Measurements from ENCODE around the gene TRANK1. TPM values are rescaled to one million over a fixed set of nuclear protein-coding genes. Genes with fewer than 3 reads are reported as not detected.
"Not testable (repeated sequence)": the region's sequence is repeated elsewhere in the genome, so short reads cannot be mapped to it uniquely, and the experiment has no call there.

The TRANK1 gene
- total RNA-seq, 2 donors from 2014 or later: 9.0 to 20.1 TPM

DNA sequence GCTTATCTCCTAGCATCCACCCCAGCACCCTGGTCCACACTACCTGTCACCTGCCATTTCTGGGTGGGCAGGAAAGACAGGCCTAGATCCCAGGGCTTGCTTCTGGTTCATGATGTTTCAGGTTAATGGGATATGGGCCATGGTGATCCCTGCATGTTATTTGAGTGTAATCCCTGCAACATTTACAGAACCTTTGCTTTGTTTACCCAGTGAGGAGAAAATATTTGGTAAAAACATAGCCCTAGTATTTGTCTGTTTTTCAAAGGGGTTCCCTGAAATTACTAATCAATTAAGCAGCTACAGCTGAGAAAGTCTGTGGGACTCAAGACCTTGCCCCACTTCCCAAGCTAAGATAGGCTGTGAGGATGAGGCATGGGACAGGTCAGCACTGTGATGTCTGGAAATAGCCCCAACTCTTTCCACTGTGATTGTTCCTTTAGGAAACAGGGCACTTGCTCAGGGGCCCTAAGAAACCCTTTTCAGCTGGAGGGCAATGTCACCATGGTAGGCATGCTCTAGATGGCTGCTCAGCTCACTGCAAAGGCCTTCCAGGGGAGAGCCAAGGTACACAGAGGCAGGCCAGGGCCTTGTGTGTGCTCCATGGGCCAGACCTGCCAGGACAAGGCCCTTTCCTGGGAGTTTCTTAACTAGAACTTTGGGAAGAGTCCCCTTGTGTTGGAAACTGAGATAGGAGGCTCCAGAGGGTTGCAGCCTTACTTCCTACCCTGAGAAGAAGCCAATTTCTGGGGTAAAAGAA, 11.1 kb downstream of the TRANK1 start:
- Histone ChIP-seq H3K36me3 (ENCODE audit: control insufficient read depth, insufficient read depth, low read length) (no peaks in the 10 kb centered on the region), H3K27me3 (ENCODE audit: control insufficient read depth, insufficient read depth, low read length, poor library complexity, severe bottlenecking) (no peaks in the 10 kb centered on the region), H3K9me3 (ENCODE audit: control insufficient read depth, low read length) (peaks cover 5% of the 10 kb centered on the region), H3K27ac (ENCODE audit: low read depth, low read length) (no peak overlapping the region), H3K9ac (ENCODE audit: extremely low read depth, low read length, poor library complexity, severe bottlenecking) (no peak overlapping the region), H3K4me3 (ENCODE audit: low read length) (no peak overlapping the region), H3K4me1 (ENCODE audit: control insufficient read depth, insufficient read depth, low read length) (peaks cover 5% of the 10 kb centered on the region)
- TF ChIP-seq, protein P1, sequence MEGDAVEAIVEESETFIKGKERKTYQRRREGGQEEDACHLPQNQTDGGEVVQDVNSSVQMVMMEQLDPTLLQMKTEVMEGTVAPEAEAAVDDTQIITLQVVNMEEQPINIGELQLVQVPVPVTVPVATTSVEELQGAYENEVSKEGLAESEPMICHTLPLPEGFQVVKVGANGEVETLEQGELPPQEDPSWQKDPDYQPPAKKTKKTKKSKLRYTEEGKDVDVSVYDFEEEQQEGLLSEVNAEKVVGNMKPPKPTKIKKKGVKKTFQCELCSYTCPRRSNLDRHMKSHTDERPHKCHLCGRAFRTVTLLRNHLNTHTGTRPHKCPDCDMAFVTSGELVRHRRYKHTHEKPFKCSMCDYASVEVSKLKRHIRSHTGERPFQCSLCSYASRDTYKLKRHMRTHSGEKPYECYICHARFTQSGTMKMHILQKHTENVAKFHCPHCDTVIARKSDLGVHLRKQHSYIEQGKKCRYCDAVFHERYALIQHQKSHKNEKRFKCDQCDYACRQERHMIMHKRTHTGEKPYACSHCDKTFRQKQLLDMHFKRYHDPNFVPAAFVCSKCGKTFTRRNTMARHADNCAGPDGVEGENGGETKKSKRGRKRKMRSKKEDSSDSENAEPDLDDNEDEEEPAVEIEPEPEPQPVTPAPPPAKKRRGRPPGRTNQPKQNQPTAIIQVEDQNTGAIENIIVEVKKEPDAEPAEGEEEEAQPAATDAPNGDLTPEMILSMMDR (conservative IDR thresholded peaks at IDR 0.05): no peak
- Mint-ChIP-seq H3K27ac (peak overlapping the region; percentile 92), H3K4me3 (no peak overlapping the region), H3K27me3 (ENCODE audit: insufficient read depth) (no peaks in the 10 kb centered on the region), H3K36me3 (ENCODE audit: low read depth) (no peaks in the 10 kb centered on the region), H3K9me3 (no peaks in the 10 kb centered on the region), H3K4me1 (peaks cover 16% of the 10 kb centered on the region)
- DNase-seq: peak; percentile 31

DNA sequence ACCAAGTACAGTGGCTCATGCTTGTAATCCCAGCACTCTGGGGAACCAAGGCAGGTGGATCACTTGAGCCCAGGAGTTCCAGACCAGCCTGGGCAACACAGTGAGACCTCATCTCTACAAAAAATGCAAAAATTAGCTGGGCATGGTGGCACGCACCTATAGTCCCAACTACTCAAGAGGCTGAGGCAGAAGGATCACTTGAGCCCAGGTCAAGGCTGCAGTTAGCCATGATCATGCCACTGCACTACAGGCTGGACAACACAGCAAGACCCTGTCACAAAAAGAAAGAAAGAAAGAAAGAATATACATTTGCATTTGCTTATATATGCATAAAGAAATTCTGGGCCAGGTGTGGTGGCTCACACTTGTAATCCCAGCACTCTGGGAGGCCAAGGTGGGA, 13.4 kb downstream of the TRANK1 start:
- H3K27ac ChIP-seq (ENCODE audit: low read depth, low read length); H3K9me3 Mint-ChIP-seq; H3K27me3 ChIP-seq (ENCODE audit: control insufficient read depth, insufficient read depth, low read length, poor library complexity, severe bottlenecking); H3K27ac Mint-ChIP-seq; H3K9ac ChIP-seq (ENCODE audit: extremely low read depth, low read length, poor library complexity, severe bottlenecking); H3K36me3 Mint-ChIP-seq (ENCODE audit: low read depth); H3K27me3 Mint-ChIP-seq (ENCODE audit: insufficient read depth); H3K4me3 Mint-ChIP-seq; H3K9me3 ChIP-seq (ENCODE audit: control insufficient read depth, low read length); H3K4me1 ChIP-seq (ENCODE audit: control insufficient read depth, insufficient read depth, low read length); H3K4me3 ChIP-seq (ENCODE audit: low read length); H3K36me3 ChIP-seq (ENCODE audit: control insufficient read depth, insufficient read depth, low read length): not testable (repeated sequence)
- WGBS, 2 experiments (ENCODE audit: insufficient coverage in 1 of 2, insufficient read length in 1 of 2): 80 to 96% methylated on average over 1 of the region's 1 CpG
- peak; percentile 18 for DNase-seq
- H3K4me1 Mint-ChIP-seq: peaks cover 12% of the 10 kb centered on the region

DNA sequence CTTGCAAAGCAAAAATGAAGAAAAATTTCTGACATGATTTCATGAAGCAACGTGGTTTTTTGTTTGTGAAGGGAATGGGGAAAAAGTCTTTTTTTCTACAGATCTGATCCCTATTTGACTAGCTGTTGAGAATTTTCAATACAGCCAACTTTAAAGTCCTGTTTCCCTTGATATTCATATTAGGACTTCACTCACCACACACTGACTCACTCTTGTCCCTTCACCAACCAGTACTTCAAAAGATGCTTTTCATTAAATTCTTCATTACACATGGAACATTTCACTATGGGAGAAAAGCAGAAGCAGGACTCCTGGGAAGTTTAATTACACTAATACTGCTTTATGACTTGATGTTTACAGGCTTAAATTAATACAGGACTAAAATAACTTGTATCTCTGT, 16.6 kb downstream of the TRANK1 start:
- H3K4me1 Mint-ChIP-seq: peaks cover 25% of the 10 kb centered on the region

More for the DNA sequence above, 16.6 kb downstream of the TRANK1 start:
- Mint-ChIP-seq H3K36me3 (ENCODE audit: low read depth) (no peaks in the 10 kb centered on the region), H3K4me3 (no peak overlapping the region), H3K27me3 (ENCODE audit: insufficient read depth) (no peaks in the 10 kb centered on the region), H3K27ac (no peak overlapping the region), H3K9me3 (no peaks in the 10 kb centered on the region)
- H3K9me3 ChIP-seq (ENCODE audit: control insufficient read depth, low read length): no peaks in the 10 kb centered on the region
- WGBS, 2 experiments (ENCODE audit: insufficient coverage in 1 of 2, insufficient read length in 1 of 2): 92% methylated on average over 1 of the region's 1 CpG; no CpG with 5 or more reads in 1 of the 2 experiments
- H3K9ac ChIP-seq (ENCODE audit: extremely low read depth, low read length, poor library complexity, severe bottlenecking): no peak overlapping the region
- no peak overlapping the region for H3K27ac ChIP-seq (ENCODE audit: low read depth, low read length)
- H3K36me3 ChIP-seq (ENCODE audit: control insufficient read depth, insufficient read depth, low read length): no peaks in the 10 kb centered on the region
- TF ChIP-seq, protein P1 (conservative IDR thresholded peaks at IDR 0.05): no peak
- H3K4me3 ChIP-seq (ENCODE audit: low read length): no peak overlapping the region
- no peak for DNase-seq
- H3K4me1 ChIP-seq (ENCODE audit: control insufficient read depth, insufficient read depth, low read length): no peaks in the 10 kb centered on the region
- H3K27me3 ChIP-seq (ENCODE audit: control insufficient read depth, insufficient read depth, low read length, poor library complexity, severe bottlenecking): no peaks in the 10 kb centered on the region
